Bone marrow (tissue), 2 donors: ENCODE measurements around the gene SYT17.
"Not testable (repeated sequence)": the region's sequence is repeated elsewhere in the genome, so short reads cannot be mapped to it uniquely, and the experiment has no call there.

Experiments used
- DNase-seq, 2 donors: peaks; one replicate each; lab custom pipeline; 2025; lab: John Stamatoyannopoulos, UW

Gene SYT17

DNA sequence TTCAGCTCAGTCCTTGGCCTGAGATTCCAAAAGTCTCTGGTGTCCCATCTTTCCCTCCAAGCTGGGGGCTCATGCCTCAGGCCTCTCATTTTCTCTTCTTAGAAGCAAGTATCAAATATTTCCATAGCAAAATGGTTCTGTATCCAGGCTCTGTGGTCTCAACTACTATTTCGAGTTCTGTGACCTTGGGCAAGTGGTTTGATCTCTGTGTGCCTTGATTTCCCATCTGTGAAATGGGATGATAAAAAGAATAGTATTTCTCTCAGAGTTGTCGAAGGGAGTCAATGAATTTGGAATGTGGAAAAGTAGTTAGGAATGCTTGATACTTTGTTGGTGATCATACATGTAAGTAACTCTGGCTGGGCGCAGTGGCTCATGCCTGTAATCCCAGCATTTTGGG, 6.4 kb downstream of the SYT17 start:
- DNase-seq: no peak

- no peak for DNase-seq
These were observed 7.6 kb downstream of the SYT17 start for GRCh38 chr16:19175492-19176262.

GRCh38 chr16:19177111-19177739, 9.2 kb downstream of the SYT17 start:
- no peak for DNase-seq

GRCh38 chr16:19179546-19180490, 11.8 kb downstream of the SYT17 start:
- DNase-seq: peak; percentile 39 to 83

DNA sequence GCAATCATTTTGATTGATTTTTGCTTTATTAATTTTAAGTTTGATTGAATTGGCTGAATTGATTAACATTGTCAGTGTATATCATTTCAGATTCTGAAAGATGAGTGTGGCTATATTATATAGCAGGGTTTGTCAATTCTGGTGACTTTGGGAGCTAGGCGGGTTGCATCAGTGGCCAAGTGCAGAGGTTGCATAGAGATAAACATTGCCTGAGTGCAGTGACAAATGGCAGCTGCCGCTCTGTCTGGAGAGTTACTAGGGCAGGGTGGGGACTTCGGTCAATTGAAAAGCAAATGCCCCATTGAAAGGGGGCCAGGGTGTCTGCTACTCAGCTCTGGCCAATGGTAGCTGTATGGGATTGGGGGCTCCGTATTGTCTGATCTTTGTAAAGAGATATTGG, 12.7 kb downstream of the SYT17 start:
- DNase-seq: no peak

DNA sequence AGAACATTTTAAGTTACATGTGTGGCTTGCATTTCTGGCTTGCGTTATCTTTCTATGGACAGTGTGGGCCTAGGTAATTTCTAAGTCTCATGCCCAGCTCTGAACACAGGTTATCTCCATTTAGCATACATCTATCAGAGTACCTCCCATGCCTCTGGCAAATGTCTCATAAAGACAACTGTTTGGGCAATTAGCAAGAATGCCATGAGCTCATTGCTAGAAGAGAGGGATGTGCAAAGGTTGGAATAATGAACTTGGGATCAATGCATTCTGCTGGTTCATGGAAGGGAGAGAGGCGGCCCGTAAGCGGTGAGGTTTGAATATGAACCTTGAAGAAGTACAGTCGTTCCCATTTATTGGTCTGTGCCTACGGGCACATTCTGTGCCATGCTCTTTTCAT, 14.4 kb downstream of the SYT17 start:
- no peak for DNase-seq

- no peak for DNase-seq
These were observed 15.1 kb downstream of the SYT17 start for GRCh38 chr16:19183187-19183586.

- no peak for DNase-seq
These were observed 16.9 kb downstream of the SYT17 start for GRCh38 chr16:19184823-19185509.

GRCh38 chr16:19185510-19185851, 17.4 kb downstream of the SYT17 start:
- no peak for DNase-seq

- no peak for DNase-seq
These were observed 18.4 kb downstream of the SYT17 start for GRCh38 chr16:19186408-19186807.

- DNase-seq: not testable (repeated sequence)
These were observed 19.9 kb downstream of the SYT17 start for GRCh38 chr16:19187961-19188360.

DNA sequence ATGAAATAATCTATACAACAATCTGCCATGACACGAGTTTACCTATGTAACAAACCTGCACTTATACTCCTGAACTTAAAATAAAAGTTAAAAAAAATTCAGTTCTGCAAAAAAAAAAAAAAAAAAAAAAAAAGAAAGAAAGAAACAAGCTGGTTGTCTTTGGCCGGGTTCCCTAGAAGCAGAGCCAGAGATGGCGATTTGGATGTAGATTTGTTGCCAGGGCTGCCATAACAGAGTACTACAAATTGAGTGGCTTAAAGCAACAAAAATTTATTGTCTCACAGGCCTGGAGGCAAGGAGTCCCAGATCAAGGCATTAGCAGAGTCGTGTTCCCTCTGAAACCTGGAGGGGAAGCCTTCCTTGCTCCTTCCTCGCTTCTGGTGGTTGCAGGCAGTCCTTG, 20.4 kb downstream of the SYT17 start:
- DNase-seq: no peak

- no peak for DNase-seq
These were observed 24.8 kb downstream of the SYT17 start for GRCh38 chr16:19192865-19193264.

DNA sequence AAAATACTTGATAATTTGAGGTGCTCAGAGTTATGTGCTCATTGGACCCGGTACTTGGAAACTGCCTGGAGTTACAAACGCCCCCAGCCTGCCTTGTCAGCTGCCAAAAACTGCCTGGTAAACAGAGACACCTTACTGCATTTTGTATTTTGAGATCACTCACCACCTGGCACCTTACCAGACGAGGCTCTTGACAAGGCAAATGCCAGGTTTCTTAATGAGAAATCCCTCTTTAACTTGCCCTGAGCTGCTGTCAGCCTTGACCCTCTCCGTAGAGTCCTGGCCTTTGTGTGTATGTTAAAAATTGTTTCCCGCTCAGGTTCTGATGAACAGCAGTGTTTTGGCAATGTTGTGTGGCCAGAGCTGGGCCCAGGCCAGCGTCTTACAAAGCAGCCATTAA, 28.8 kb downstream of the SYT17 start:
- no peak for DNase-seq

DNA sequence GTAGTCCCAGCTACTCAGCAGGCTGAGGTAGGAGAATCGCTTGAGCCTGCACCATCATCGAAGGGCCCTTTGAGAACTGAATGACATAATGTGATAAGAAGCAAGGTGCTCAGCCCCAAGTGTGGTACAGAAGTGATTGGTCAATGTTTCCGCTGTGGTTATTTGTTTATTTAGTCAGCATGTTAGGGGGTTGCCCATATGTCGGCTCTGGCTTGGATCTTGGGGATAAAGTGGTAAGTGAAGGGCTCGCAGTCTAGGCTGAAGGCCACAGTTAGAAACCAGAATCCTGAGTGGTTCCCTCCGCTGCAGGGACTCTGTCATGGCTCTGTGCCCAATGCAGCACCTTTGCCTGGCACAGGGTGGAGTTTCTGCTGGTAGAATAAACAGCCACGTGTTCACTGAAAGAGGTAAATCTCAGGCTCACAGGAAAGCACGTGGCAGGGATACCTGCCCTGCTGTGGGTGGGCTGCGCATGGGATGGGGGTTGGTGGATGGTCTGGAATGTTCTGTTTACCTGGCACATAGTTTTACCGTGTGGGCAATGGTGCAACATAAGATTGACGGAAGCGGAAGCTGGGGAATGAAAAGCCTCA, 35.4 kb downstream of the SYT17 start:
- DNase-seq: no peak

DNA sequence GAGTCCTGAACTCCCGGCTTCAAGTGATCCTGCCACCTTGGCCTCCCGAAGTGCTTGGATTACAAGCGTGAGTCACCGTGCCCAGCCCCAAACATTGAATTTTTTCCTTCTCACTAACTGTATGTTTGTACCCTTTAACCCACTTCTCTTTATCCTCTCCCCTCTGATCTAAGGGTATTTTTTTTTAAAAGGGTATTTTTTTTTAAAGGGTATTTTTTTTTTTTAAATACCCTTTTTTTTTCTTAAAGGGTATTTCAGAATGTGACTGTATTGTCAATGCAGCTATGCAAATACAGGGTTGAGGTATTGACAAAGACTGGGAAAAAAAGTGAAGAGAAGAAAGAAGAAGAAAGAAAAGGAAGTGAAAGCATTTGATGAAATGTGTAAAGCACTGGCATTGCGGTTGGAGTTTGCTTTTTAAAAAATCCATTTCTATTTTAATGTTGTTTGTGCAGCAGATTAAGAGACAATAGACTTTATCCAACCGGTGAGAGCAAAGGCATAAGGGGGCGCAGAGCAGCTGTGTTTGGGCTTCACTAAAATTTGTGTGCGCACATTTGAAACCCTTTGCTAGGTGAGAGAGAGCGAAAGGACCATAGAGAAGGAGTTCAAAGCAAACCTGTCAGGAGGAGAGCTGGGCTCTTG, 42.4 kb downstream of the SYT17 start:
- no peak for DNase-seq

- no peak for DNase-seq
These were observed 42.9 kb downstream of the SYT17 start for GRCh38 chr16:19210968-19211367.

DNA sequence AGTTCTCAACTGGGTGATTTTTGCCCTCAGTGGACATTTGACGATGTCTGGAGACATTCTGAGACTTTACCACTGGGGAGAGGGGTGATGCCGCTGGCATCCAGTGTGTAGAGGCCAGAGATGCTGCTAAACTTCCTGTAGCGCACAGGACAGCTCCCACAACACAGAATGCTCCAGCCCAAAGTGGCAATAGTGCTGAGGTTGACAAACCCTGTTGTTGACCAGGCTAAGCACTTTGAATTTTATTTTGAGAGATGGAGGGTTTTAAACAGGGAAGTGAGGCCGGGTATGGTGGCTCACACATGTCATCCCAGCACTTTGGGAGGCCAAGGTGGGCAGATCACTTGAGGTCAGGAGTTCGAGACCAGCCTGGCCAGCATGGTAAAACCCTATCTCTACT, 44.0 kb downstream of the SYT17 start:
- DNase-seq: no peak

- no peak for DNase-seq
These were observed 45.8 kb downstream of the SYT17 start for GRCh38 chr16:19213885-19214284.

DNA sequence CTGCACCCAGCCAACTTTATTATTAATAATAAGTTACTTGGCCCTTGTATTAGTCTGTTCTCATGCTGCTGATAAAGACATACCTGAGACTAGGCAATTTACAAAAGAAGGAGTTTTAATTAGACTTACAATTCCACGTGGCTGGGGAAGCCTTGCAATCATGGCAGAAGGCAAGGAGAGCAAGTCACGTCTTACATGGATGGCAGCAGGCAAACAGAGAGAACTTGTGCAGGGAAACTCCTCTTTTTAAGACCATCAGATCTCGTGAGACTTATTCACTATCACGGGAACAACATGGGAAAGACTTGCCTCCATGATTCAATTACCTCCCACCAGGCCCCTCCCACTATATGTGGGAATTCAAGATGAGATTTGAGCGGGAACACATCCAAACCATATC, 47.7 kb downstream of the SYT17 start:
- DNase-seq: no peak

DNA sequence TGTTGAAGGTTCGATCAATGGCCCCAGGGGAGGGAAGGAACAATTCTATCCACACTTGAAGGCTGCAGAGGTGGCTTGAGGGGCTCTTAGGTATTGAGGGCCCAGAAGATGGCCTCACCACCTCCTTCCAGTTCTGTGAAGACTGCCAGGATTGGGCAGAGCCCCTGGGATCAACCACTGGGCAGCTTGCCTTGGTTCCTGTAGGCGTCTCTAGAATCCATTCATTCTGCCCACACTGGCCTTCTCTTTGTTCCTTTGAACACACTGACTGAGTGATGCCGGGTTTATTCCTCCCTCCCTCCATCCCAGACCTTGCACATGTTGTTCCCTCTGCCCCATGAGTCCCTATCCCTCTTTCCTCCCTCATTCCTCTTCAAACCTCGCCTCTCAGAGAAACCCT, 50.5 kb downstream of the SYT17 start:
- DNase-seq: no peak
